Measurements from ENCODE around the gene MGAT5.

Gene MGAT5

GRCh38 chr2:134413912-134414311, 160.0 kb downstream of the MGAT5 start:
- TF ChIP-seq CTCF (IDR thresholded peaks at IDR 0.05; ENCODE audit: extremely low read depth, missing control alignments) = no peak

GRCh38 chr2:134416018-134416417, 162.1 kb downstream of the MGAT5 start:
- no peak for TF ChIP-seq CTCF (IDR thresholded peaks at IDR 0.05; ENCODE audit: extremely low read depth, missing control alignments)
- no peak for DNase-seq (ENCODE audit: low spot score)

More at GRCh38 chr2:134413912-134414311, 160.0 kb downstream of the MGAT5 start:
- no peak for DNase-seq (ENCODE audit: low spot score)

- no peak for DNase-seq (ENCODE audit: low spot score)
- no peak for TF ChIP-seq CTCF (IDR thresholded peaks at IDR 0.05; ENCODE audit: extremely low read depth, missing control alignments)
These were observed 162.8 kb downstream of the MGAT5 start for GRCh38 chr2:134416637-134417036.

- TF ChIP-seq CTCF (IDR thresholded peaks at IDR 0.05; ENCODE audit: extremely low read depth, missing control alignments) = no peak
- DNase-seq (ENCODE audit: low spot score) = no peak
These were observed 164.2 kb downstream of the MGAT5 start for GRCh38 chr2:134417968-134418582.

GRCh38 chr2:134420259-134420658, 166.4 kb downstream of the MGAT5 start:
- TF ChIP-seq CTCF (IDR thresholded peaks at IDR 0.05; ENCODE audit: extremely low read depth, missing control alignments) = no peak
- DNase-seq (ENCODE audit: low spot score) = no peak

GRCh38 chr2:134420920-134421319, 167.0 kb downstream of the MGAT5 start:
- DNase-seq (ENCODE audit: low spot score) = no peak
- no peak for TF ChIP-seq CTCF (IDR thresholded peaks at IDR 0.05; ENCODE audit: extremely low read depth, missing control alignments)

GRCh38 chr2:134421556-134422328, 167.9 kb downstream of the MGAT5 start:
- DNase-seq (ENCODE audit: low spot score) = no peak
- no peak for TF ChIP-seq CTCF (IDR thresholded peaks at IDR 0.05; ENCODE audit: extremely low read depth, missing control alignments)

Data from GM20000 (cell line).